CD4-positive, alpha-beta T cell treated with Interleukin-10 for 1 hour (primary cell): ENCODE data around the gene NATD1.
"Not testable (repeated sequence)": the region's sequence is repeated elsewhere in the genome, so short reads cannot be mapped to it uniquely, and the experiment has no call there.

ENCODE experiments used
- DNase-seq: peaks from one replicate; pipeline ENCODE4 v3.0.0-alpha.2; 2020

NATD1 gene

DNA sequence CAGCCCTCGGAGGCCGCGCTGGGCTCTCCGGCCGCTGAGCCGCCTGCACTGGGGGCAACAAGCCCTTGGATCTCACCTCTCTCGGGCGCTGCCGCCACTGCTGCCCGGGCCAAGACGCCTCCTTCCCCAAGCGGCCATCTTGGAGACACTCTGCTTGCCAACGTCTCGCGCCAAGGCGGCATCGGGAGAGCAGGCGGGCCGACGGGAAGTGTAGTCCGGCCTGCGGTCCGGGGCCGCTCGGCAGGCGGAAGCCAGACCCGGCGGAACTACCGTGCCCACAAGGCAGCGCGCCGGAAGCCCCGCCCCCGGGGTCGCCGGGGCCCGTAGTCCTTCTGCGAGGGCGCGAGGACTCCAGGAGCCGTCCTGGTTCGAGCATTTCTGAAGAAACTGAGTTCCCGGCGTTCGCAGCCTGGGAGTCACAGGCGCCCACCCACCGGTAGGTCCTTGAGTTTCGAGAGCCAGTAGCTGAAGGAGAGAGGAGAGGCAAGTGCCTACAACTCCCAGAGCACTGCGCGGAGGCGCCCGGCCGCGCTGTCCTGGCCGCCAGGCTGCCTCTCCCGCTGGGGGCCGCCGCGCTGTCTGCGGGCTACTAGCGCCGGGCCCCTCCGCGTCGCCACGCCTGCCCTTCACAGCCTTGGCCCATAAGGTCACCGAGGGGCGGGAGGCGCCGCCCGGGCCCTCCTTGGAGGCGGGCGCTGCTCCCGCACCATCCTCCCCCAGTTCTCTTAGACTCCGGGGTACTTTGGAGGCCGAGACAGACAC lies 39.0 kb downstream of the NATD1 start, which contains the start of gene TMEM11:
Gene TMEM11, minus strand, starts transcription at position 147 of the 762 bp plus-strand sequence. Its CDS starts 9 bp downstream, at position 138.
- DNase-seq: peak; percentile 95

DNA sequence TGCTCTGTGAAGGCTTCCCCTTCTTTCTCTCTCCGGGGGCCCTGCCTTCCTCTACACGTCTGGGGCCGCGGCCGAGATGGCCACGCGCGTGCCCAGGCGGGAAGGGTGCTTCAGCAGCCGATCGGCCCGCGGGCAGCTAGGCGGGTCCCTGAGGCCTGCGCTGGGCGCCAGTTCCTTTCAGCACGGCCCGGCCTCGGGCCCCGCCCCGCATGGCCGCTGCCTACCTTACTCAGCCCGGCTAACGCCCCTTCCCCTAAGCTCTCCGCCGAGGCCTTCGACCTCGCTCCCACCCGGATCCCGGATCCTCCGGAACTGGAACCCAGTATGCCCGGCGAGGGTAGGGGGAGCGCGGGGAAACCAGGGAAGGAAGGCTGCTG lies 39.6 kb downstream of the NATD1 start:
- no peak for DNase-seq

DNA sequence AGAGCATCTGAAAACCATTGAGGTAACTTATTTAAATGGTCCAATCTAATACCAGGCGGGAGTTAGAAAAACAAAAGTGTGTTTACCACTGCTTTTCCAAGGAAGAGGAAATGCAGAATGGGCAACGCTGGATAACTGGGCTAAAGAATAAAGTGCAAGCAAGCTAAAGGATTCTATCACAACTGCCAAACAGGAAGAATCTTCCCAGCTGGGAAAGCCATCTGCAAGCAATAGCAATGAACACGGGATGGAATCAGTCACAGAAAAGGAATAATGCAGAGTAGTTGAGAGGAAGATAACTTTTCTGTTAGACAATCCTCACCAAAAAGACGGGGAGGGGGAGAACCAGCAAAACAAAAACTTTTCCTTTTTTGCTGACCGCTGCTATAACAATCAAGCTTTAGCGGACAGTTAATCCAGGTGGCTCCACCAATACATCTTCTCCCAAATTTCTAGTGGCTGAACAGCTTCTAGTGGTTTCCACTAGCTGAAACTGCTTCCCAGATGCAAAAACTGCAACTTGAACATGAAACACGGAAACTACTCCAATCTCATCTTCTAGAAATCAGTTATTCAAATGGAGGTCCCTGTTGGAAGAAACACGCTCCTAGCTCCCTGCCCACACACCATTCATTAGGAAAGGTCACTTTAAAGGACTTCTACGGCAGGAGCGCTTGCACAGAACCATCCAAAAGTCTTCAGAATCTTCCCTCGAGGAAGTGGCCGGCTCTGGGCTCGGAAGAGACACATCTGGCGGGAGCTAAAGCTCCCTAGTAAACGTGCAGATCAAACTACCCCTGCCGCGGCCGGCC lies 40.2 kb downstream of the NATD1 start:
- no peak for DNase-seq

DNA sequence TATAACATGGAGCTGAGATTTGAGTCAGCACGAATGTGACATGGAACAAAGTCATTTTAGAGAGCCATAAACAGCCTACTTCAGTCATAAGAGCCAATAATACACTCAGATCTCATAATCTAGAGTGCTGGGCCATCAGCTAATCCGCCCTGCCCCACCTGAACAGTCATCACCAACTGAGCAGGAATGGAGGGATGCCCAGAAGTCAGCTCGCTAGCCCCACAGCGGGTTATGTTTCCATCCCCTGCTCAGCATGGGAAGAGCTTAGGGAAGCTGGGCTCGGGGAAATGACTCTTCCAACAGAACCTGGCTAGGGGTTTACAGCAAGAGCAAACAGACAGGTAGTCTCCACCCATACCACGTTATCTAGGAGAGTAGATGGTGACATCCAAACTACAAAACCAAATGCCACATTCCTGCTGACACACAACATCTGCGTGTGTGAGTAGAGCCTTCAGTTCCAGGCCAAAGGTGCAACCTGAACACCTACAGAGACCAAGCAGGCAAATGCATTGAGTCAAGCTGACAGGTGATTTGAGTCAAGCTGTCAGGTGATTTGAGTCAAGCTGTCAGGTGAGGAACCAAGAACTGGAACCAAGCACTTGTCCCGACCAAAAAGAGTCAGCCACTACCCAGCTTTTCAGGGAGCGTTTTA lies 41.3 kb downstream of the NATD1 start:
- no peak for DNase-seq

DNA sequence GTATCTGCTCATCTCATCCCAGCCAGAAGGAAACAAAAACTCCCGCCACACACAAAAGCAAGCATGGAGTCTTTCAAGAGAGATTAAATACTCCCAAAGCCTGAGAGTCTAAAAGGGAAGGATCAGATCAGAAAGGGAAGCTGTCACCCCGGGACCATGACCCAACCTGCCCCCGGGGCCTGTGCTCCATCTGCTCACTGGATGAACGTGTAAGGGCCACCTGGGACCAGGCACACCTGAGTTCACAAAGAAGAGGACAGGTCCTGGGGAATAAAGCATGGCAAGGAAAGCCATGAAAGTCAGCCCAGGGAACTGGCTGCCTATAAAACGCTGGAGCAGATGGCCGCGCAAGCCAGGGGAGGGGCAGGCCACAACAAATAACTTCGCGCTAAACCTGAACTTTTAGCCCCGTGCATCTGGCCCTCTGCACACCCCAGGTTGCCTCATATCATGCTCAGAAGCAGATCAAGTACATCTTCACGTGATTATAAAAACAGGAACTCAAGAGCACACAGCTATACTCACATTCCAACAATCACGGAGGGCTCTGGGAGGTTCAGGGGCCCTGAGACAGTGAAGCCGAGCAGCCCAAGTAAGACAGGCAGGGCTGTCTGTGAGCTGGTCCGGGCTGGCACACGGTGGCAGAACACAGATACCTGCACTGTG lies 42.7 kb downstream of the NATD1 start:
- no peak for DNase-seq

DNA sequence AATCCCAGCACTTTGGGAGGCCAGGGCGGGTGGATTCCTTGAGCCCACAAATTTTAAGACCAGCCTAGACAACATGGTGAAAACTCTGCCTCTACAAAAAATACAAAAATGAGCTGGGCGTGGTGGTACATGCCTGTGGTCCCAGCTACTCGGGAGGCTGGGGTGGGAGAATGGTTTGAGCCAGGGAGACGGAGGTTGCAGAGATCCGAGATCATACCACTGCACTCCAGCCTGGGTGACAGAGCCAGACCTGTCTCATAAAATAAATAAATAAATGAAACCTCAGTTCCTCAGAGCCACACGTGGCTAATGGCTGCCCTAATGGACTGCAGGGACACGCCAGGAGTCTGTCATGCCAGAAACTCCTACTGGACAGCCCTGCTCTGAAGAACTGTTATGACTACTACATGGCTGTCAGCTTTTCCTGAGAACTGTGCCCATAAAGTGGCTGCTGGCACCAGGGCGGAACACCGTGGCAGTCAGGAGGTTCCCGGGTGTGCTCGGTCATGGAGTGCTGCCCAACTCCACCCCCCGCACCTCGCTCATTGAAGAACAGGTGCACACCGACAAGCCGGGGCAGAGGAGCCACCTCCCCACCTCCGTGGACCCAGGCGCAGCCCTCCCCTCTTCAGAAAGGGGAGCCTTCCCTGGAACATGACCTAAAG lies 43.6 kb downstream of the NATD1 start:
- DNase-seq: no peak

DNA sequence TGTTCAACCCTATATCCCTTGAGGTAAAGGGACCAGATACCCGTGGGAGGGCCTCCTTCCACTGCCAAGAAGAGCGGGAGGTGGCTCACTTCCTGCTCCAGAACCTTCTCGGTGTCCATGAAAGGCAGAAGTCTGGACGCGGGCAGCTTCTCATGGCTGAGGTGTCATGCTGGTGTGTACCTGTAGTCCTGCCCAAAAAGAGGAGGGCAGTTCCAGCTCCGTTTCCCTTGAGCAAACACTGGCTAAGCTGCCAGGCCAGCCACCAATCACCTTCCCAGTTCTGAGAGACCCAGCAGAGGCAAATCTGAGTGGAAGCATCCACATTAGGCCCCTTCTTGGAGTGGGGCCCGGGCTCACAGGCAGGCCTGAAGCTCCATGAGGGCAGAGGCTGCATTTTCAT lies 44.9 kb downstream of the NATD1 start:
- no peak for DNase-seq

DNA sequence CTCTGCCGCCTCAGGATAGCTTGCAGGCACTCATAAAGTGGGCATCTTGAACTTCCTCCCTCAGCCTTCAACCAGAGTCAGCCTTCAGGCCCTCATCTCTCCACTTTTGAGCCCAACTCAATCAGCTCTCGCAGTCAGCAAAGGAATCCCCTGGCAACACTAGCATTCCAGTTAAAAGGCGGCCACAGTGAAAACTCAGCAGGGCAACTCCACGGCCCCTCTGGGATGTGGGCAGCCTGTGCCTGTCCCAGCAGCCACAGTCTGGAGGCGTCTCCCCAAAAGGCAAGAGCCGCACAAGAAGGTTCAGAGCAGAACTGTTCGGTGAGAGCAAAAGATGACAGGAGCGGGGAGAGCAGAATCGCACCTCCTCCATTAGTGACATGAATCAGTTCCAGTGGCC lies 48.3 kb downstream of the NATD1 start:
- no peak for DNase-seq

DNA sequence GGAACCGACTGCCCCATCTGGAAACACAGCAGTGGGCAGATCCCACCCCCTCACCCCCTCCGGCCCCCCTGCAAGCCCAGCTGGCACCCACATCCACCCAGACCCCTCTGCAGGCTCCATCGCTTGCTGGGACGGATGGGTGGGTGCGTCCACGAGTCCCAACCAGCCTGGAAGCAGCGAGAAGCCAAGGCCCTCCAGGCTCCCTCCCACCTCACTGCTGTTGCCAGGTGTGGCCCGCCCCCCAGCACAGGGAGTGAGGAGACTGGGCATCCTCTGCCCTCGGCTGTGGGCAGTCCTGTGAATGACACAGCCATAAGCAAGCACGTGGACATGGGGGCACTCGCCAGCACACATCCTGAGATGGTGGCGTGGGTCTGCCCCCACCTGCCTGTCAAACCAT lies 50.7 kb downstream of the NATD1 start:
- no peak for DNase-seq

DNA sequence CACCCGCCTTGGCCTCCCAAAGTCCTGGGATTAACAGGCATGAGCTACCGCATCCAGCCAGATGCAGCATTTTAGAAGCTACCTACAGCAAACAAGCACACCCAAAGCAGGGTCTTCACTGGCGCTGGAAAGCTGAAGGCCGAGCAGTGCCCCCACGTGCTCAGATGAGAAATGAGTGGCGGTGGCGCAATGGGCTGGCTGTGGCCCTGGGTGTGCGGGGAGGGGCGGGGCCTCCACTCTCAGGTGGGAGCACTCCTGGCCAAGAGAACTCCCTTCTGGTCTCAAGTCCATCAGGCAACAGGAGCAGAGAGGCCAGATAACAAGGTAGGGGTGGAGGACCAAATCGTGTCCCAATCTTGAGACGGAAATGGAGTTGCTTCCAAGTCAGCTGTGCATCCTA lies 51.3 kb downstream of the NATD1 start:
- no peak for DNase-seq

DNA sequence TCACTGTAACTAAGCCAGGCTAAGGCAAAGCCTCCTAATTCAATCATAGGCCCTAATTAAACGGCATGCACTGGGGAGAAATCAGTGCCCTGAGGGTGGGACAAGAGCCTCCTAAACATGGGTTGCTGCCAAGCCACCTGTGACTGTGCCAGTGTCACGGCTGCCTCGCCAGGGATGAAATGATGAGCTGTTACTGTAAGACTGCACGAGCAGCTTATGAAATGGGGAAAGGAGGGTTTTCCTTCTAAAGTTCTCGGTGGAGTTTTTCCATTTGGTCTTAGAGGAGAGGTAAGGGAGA lies 52.0 kb downstream of the NATD1 start:
- no peak for DNase-seq

DNA sequence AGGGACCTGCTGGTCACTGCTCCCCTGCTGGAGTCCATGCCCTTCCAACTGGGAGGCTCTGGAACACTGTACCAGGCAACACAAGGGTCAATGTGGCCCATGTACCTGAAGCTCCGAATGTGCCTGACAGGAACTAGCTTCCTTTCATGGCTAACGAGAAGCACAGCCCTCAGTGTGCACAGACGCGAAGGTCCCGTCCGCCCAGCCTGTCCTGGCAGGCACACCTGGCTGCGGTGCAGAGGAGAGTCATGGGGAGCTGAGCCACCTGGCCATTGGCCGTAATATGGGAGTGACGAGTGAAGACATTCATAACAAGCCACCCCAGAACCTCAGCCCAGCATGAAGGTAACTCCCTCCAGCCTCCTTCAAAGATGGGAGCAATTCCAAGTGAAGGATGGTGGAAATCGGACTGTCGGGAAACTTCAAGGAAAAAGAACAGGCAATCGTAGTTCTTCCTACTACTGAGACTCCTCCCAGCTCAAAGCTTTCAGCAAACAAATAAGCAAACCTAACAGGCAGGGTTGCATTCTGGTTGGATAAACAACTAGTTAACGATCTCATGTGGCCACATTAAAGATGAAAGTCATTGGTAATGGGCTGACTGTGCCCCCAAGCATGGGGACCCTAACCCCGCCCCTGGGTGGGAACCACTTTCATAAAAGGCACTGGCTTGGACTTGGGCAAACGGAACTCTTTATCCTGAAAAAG lies 52.5 kb downstream of the NATD1 start:
- DNase-seq: no peak

DNA sequence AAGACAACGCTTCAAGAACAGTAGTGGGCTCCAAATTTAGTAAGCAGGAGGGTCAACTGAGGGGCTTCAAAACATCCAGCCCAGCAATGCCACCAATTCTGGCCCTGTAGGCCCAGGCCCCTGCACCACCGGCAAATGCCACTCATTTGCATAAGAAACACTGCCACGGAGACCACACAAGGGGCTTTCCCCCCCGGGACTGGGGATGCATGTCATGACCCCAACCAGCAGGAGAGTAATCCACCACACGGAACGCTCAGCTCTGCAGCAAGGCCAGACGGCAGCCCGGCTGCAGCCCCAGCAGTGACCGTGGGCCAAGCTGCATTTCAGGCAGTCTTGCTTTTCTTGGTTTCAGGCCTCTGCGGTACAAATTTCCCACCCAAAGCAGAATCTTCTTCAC lies 53.4 kb downstream of the NATD1 start:
- DNase-seq: no peak

DNA sequence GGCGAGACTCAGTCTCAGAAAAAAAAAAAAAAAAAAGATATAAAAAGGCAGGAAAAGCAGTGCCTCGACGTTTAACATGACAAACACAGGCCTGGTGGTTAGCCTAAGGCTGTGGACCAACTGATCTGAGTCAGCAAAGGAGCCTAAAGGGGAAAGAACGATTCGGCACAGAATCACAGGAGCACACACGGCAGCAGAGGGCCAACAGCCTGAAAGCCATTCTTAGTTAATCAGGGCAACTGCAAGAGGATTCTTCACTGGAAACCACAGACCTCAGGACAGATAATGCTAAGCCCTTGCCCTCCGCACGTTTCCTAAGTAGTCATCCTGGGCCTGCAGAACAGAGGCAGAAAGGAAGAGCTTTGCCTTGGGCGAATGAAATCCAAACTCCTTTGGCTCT lies 53.9 kb downstream of the NATD1 start:
- DNase-seq: no peak

DNA sequence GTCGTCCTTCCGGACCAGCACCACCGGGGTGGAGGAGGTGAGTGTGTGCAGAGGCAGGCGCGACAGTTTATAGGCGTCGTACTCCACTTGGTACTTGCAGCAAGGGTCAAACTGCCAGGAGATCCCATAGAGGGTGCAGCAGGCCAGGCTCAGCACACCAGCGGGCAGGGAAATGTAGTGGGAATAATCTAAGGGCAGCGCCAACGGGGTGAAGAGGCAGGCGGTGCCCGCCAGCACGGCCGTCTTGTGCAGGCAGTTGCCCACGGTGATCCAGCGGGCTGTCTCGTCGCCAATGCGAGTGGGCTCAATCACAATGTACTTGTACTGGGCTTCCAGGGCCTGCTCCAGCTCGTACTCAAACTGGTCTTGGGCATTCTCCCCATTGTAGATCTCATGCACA lies 54.8 kb downstream of the NATD1 start:
- DNase-seq: no peak

DNA sequence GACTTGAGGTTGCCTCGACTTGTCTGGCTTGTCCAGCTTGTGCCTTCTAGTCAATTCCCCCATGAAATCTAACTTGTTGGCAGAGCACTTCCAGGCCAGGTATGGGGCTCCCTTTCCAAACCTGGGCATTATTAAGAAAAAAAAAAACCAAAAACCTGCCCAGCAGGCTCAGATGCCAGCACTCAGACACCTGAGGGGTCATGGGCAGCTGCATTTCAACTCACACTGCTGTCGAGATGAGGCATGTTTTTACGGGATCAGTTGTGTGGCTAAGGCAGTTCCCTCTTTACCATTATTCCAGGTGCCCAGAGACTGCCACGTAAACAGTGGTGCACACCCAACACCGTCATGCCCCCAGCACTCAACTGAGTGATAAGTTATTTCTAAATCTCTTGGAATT lies 57.1 kb downstream of the NATD1 start:
- DNase-seq: no peak

DNA sequence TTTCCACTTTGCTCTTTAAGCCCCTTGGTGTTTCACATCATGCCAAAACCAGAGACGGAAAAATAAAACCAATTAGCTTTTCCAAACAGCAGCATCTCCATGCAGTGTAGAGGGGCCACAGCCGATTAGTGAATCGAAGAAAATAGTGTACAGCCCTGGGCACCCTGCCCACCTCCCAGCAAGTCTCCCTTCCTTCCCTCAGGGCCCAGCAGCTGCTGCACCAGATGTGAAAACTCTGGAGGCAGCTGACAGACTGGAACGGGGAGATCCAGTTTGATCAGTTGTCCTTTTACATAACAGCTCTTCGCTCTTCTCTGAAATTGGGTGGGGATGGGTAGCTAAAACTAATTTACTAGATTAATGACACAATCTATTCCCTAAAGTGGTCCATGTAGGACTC lies 58.5 kb downstream of the NATD1 start:
- no peak for DNase-seq

DNA sequence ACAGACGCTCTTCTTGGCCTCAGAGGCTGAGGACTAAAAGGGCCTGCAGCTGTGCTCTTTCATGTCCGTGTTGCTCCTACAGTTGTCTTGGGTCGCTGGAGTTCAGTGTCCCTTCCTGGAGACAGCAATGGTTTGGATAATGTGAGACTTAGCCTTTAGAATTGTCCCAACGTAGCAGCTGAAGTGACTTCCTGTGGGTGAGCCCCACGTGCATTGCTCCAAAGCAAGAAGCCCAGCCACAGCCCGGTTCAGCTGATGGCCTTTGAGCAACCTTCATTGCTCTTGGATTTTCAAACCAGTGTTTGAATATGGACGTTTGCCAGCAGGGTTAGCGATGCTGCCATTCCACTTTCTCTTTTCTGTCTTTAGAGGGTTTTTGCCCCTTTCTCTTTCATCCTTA lies 59.0 kb downstream of the NATD1 start:
- DNase-seq: no peak

DNA sequence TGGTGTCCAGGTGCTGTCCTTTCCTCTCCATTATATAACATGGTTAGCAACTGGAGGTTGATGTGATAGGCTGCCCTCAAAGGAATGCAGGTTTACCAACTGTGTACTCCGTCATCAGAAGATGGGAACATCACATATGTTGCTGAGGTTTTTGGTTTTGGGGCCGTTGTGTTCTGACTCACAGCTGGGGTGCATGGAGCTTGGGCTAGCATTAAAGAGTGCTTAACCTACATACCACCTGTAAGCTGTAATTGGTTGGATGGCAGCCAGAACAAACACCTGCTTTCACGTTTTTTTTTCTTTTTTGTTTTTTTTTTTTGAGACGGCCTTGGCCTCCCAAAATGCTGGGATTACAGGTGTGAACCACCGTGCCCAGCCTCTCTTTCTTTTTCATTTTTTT lies 60.2 kb downstream of the NATD1 start:
- DNase-seq: no peak

DNA sequence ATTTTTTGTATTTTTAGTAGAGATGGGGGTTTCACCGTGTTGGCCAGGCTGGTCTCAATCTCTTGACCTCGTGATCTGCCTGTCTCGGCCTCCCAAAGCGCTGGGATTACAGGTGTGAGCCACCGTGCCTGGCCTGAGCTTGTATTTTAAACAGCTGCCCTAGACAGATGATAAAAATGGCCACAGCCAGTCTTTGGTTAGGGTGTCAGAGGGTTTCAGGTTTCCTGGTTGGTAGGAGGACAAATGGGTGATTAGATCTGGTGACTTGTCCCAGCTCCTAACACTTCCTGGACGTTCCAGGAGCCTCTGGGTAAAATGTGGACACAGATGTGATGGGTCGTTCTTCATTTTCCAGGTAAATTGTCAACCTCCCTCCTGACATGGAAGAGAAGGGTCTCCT lies 60.8 kb downstream of the NATD1 start:
- DNase-seq: not testable (repeated sequence)

DNA sequence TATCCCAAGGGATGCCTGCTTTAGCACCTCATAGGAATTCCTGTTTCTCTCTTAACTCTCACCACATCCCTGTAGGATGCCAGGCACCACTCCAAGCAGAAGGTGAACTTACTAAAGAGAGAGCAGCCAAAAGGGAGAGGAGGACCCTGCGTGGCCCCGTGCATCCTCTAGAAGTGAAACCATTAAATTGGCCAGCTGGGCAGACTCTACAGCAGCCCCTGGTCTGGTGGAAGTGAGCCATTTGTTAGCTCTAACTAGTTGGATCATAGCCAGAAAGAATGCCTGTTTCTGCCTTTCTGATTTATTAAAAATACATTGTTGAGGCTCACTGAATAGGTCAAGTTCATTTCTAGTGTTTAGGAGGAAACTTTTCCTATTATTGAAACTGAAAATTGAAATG lies 61.5 kb downstream of the NATD1 start:
- DNase-seq: no peak

DNA sequence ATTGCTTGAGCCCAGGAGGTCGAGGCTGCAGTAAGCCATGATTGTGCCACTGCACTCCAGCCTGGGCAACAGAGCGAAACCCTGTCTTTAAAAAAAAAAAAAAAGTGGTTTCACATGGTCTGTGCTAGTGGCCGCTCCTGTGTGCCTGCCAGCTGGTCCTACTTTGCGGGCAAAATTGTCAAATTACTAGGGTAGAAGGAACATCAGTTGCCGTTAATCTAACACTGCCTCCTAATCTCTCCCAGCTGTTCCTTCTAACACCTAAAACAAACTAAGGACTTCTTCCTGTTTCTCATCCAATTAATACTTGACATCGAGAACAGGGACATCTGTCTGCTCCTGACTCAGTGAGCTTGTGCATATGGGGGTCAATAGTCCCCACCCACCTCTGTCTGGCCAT lies 63.1 kb downstream of the NATD1 start:
- DNase-seq: no peak
